ENCODE measurements around the gene LCE7A.

The LCE7A gene

DNA sequence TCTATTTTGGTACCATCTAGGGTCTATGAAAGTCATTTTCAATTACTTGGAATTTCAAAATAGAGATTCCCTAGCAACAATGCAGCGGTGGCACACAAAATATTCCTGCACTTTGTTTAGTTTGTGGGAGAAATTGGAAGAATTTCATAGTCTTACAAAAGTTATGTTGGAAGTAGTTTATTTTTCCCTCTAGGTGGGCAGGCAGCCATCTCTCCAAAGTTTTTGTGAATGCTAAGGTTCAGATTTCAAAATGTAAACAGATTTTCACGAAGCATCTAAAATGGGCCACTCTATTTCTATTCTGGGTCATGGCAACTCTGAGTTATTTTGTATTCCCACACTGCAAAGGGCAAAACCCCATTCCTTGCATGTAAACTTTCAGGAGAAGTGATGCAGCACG, 26.3 kb downstream of the LCE7A start:
- H3K27me3 Mint-ChIP-seq = peaks cover 15 to 22% of the 10 kb centered on the region in 2 donors
- no peaks in the 10 kb centered on the region for H3K9me3 Mint-ChIP-seq
- no peak overlapping the region for H3K4me3 Mint-ChIP-seq
- no peak for DNase-seq
- H3K27ac Mint-ChIP-seq = no peak overlapping the region
- ATAC-seq (replicated peaks) = no peak
- H3K4me1 Mint-ChIP-seq (ENCODE audit: low read depth in 2 of 2) = no peaks in the 10 kb centered on the region
- H3K36me3 Mint-ChIP-seq (ENCODE audit: insufficient read depth) = no peaks in the 10 kb centered on the region

DNA sequence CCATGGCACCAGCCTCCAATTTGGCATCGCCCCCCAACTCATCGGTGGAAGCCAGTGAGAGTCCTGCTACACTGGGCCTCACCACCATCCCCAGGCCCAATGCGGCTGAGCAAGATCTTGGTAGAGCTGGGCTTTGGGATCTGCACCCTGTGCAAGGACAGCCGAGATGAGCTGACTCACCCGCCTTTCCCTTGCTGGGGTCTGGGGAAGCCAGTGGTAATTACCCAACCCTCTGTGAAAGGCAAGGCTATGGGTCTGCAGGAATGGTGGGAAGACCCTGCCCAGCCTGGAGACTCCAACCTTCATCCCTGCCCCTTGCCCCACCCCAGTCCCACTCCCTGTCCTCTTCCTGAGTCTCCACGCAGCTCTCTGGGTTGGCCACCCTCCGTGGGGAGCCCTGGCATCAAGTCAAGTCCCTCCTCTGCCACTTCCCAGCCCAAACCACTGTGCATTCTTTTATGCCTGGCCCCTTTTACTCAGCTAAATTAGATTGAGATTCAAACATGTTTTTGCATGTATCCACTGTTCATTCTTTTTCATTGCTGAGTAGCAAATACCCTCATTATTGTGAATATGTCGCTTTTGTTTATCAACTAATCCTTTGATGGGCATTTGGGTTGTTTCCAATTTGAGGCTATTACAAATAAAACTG, 27.1 kb downstream of the LCE7A start:
- H3K4me1 Mint-ChIP-seq (ENCODE audit: low read depth in 2 of 2) = no peaks in the 10 kb centered on the region
- no peak for ATAC-seq (replicated peaks)
- no peaks in the 10 kb centered on the region for H3K36me3 Mint-ChIP-seq (ENCODE audit: insufficient read depth)

DNA sequence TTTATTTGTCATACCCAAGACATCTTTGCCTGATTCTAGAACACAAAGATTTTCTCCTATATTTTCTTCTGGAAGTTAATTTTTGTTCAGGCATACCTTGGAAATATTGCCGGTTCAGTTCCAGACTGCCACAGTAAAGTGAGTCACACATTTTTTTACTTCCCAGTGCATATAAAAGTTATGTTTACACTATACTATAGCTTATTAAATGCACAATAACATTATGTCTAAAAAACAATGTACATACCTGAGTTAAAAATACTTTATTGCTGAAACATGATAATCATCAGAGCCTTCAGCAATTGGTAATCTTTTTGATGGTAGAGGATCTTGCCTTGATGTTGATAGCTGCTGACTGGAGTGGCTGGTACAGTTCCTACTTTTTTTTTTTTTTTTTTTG, 28.3 kb downstream of the LCE7A start:
- peaks cover 15 to 22% of the 10 kb centered on the region in 2 donors for H3K27me3 Mint-ChIP-seq
- H3K9me3 Mint-ChIP-seq = no peaks in the 10 kb centered on the region
- no peak overlapping the region for H3K4me3 Mint-ChIP-seq
- no peaks in the 10 kb centered on the region for H3K4me1 Mint-ChIP-seq (ENCODE audit: low read depth in 2 of 2)
- ATAC-seq (replicated peaks) (no peak), DNase-seq (no peak)
- H3K36me3 Mint-ChIP-seq (ENCODE audit: insufficient read depth) = no peaks in the 10 kb centered on the region
- H3K27ac Mint-ChIP-seq = no peak overlapping the region

More for the DNA sequence above, 27.1 kb downstream of the LCE7A start:
- H3K27me3 Mint-ChIP-seq = peaks cover 15 to 22% of the 10 kb centered on the region in 2 donors
- no peak for DNase-seq
- H3K9me3 Mint-ChIP-seq = no peaks in the 10 kb centered on the region
- H3K27ac Mint-ChIP-seq = no peak overlapping the region
- H3K4me3 Mint-ChIP-seq = no peak overlapping the region

DNA sequence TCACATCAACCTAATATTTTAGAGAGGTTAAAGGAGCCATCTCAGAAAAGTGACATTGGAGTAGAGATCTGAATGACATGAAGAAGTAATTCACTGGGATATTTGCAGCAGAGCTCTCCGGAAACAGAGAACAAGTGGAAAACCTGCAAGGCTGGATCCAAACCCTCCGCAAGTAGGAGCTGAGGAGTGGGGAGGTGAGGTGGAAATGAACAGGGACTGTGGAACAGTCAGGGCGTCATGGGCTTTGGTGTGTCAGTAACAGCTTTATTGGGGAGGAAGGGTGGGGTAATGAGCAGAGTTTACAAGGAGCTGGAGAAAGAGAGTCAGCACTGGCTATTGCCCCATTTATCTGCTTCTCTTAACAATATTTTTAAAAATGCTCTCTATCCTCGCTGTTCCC, 39.2 kb downstream of the LCE7A start:
- Mint-ChIP-seq H3K27me3 (peaks cover 47 to 62% of the 10 kb centered on the region in 2 donors), H3K36me3 (ENCODE audit: insufficient read depth) (peaks cover 3% of the 10 kb centered on the region), H3K9me3 (no peaks in the 10 kb centered on the region), H3K4me3 (no peak overlapping the region), H3K27ac (no peak overlapping the region), H3K4me1 (ENCODE audit: low read depth in 2 of 2) (no peaks in the 10 kb centered on the region)
- no peak for DNase-seq
- no peak for ATAC-seq (replicated peaks)

DNA sequence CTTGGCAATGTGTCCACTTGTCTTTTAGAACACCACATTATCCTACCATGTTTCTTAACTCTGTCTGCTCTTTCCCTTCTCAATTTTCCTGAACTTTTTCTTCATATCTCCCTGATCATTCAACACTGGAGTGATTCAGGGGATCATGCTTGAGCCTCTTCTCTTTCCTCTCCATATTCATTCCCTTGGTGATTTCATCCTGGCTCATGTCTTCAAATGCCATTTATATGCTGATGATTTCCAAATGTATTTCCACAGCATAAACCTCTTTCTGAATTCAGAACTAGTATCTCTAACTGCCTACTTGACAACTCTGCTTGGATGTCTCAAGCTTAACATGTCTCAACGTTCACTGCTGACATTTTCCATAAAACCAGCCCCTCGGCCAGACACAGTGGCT, 40.1 kb downstream of the LCE7A start:
- Mint-ChIP-seq H3K4me1 (ENCODE audit: low read depth in 2 of 2) (no peaks in the 10 kb centered on the region), H3K27ac (no peak overlapping the region), H3K27me3 (peaks cover 40 to 63% of the 10 kb centered on the region in 2 donors), H3K9me3 (no peaks in the 10 kb centered on the region), H3K4me3 (no peak overlapping the region), H3K36me3 (ENCODE audit: insufficient read depth) (peaks cover 3% of the 10 kb centered on the region)
- DNase-seq = no peak
- no peak for ATAC-seq (replicated peaks)

DNA sequence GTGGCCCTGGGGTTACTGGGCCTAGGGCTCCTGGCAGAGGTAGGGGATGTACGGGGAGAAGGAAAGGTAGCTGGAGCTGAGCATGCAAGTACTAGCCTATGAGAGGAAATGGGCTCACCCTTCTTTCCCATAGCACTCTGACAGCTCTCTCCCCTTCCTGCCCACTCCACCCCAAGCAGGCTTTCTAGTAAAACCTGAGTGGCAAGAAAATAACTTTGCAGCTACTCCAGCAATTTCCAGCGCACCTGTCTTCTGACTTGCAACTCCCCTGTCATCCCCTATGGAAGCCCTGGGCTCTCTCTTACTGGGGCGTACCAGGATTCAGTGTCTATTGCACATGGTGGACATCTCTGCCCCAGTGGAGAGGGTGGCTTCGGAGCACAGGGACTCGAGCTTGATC, 41.8 kb downstream of the LCE7A start:
- Mint-ChIP-seq H3K4me3 (no peak overlapping the region), H3K27ac (no peak overlapping the region), H3K27me3 (peaks cover 40 to 66% of the 10 kb centered on the region in 2 donors), H3K36me3 (ENCODE audit: insufficient read depth) (peaks cover 3% of the 10 kb centered on the region), H3K4me1 (ENCODE audit: low read depth in 2 of 2) (no peaks in the 10 kb centered on the region), H3K9me3 (no peaks in the 10 kb centered on the region)
- DNase-seq (no peak), ATAC-seq (replicated peaks) (no peak)

DNA sequence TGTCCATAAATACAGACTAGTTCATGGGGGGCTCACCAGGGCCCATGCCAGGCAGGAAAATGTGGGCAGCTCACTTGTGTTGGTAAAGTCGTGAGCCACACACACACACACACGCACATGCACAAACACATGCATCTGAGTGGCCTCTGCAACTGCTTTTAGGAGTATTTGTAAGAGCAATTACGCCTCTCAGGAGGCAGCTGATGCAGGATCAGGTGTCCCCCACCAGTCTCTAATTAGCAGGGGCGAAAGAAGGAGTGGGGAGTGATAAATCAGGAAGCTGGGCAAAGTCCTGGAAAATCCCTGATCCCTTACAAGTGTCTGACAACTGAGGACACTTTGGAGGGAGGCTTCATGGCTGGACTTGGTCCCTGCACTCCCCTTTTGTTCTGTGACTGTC, 42.8 kb downstream of the LCE7A start:
- Mint-ChIP-seq H3K27me3 (peaks cover 34 to 66% of the 10 kb centered on the region in 2 donors), H3K9me3 (no peaks in the 10 kb centered on the region), H3K36me3 (ENCODE audit: insufficient read depth) (peaks cover 3% of the 10 kb centered on the region), H3K4me3 (no peak overlapping the region), H3K27ac (no peak overlapping the region), H3K4me1 (ENCODE audit: low read depth in 2 of 2) (no peaks in the 10 kb centered on the region)
- no peak for ATAC-seq (replicated peaks)
- no peak for DNase-seq

DNA sequence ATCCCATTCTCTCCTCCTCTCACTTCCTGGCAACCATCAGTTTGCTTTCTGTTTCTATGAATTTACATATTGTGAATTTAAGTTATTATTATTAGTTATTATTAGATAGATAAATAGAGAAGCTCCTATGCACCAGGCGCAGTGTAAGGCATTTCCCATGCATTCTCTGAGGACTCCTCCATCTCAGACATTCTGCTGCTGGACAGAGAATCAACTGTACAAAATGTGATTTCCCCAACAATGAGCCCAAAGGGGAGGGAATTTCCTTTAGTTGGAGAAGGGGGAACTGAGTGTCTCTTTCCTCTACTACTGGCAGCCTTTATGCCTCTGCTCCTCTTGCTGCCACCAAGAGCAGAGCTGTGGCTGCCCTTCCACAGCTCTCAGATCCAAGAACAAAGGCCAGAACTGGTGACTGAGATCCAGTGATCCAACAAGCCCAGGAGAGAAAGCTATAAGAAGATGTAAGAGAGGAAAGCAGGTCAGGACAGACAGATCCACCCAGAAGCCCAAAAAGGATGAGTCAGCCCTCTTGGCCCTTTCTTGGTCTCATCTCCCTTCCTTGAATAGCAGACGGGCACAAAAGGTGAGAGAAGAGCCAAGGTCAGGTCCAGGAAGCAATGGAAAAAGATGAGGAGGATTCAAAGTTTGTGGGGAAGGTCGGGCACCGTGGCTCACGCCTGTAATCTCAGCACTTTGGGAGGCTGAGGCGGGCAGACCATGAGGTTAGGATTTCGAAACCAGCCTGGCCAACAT, 45.1 kb downstream of the LCE7A start:
- Mint-ChIP-seq H3K9me3 (peaks cover under 1 to 3% of the 10 kb centered on the region in 2 donors), H3K4me3 (no peak overlapping the region), H3K36me3 (ENCODE audit: insufficient read depth) (peaks cover 5% of the 10 kb centered on the region), H3K4me1 (ENCODE audit: low read depth in 2 of 2) (no peaks in the 10 kb centered on the region), H3K27me3 (peaks cover 36 to 80% of the 10 kb centered on the region in 2 donors), H3K27ac (no peak overlapping the region)
- ATAC-seq (replicated peaks) (no peak), DNase-seq (no peak)

DNA sequence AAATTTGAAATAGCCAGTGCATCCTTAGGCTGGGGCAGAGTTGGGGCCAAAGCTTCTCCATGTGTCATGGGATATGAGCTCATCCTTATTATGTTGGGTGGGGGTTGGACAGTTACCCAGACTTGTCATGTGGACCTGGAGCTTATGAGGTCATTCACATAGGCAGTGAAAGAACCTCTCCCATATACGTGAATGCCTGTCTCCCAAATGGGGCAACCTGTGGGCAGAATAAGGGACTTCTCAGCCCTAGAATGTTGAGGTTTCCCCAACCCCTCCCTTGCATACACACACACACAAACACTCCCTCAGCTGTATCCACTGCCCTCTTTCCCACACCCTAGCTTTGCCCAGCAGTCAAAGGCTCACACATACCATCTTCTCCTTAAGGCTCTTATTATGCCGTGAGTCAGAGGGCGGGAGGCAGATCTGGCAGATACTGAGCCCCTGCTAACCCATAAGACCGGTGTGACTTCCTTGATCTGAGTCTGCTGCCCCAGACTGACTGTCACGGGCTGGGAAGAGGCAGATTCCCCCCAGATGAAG, 46.3 kb downstream of the LCE7A start:
- Mint-ChIP-seq H3K27ac (peak overlapping the region in 1 of 2 donors; percentile 63), H3K4me3 (peak overlapping the region; percentile 21 to 28), H3K36me3 (ENCODE audit: insufficient read depth) (peaks cover 3% of the 10 kb centered on the region), H3K4me1 (ENCODE audit: low read depth in 2 of 2) (no peaks in the 10 kb centered on the region), H3K27me3 (peaks cover 29 to 78% of the 10 kb centered on the region in 2 donors), H3K9me3 (peaks cover 4 to 7% of the 10 kb centered on the region in 2 donors)
- peak; percentile 82 for ATAC-seq (replicated peaks)
- no peak for DNase-seq

DNA sequence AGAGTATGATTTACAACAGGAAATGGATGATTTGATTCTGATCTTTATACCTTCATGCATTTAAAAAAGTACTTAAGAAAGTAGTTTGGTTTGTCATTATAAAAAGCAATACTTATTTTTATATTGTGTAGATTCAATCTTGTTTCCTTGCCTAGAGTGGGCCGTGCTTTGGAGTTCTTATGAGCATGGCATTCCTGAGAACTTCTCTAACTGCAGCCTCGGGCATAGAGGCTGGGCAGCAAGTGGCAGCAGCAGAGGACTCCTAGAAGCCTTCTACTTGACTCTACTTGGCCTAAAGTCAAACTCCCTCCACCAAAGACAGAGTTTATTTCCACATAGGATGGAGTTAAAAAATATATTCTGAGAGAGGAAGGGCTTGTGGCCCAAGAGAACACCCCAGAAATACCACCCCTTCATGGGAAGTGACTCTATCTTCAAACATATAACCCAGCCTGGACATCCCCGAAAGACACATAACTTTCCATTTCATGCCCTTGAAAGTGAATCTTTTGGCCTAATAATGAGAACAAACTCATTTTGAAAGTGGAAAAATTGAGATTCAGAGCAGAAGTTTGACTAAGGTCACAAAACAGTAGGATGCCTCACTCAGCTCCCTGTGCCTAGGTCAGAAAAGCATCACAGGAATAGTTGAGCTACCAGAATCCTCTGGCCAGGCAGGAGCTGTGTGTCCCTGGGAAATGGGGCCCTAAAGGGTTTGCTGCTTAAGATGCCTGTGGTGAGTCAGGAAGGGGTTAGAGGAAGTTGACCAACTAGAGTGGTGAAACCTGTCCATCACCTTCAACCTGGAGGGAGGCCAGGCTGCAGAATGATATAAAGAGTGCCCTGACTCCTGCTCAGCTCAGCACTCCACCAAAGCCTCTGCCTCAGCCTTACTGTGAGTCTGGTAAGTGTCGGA, 48.1 kb downstream of the LCE7A start, which contains the start of gene IVL:
Gene IVL, plus strand, starts transcription at position 861 of the 916 bp plus-strand sequence. CDS start 1,252 bp downstream, outside the sequence.
- Mint-ChIP-seq H3K9me3 (peaks cover 6 to 7% of the 10 kb centered on the region in 2 donors), H3K4me3 (no peak within 1 kb of the TSS), H3K27ac (peak within 1 kb of the TSS in 1 of 2 donors; percentile 63), H3K4me1 (ENCODE audit: low read depth in 2 of 2) (peaks cover 0 to 1% of the 10 kb centered on the region in 2 donors), H3K36me3 (ENCODE audit: insufficient read depth) (peaks cover 2% of the 10 kb centered on the region), H3K27me3 (peaks cover 28 to 90% of the 10 kb centered on the region in 2 donors)
- DNase-seq (no peak), ATAC-seq (replicated peaks) (no peak)

DNA sequence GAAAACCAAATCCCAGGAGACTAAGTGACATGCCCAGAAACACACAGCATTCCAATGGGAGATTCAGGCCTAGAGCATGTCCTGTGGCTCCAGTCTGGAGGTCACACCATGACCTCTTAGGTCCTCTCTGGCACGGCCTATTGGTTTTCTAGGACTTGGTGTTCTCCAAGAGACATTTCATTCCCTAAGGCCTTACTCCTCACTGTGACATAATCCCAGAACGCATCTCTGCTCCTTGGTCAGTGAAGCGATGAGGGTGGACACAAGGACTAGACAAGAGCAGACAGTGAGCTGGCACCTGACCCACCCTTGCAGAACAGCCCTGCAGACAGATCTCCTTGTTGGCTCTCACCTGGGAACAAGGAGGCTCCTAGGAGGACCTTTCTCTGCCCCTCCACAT, 49.4 kb downstream of the LCE7A start:
- Mint-ChIP-seq H3K4me3 (no peak overlapping the region), H3K27ac (no peak overlapping the region), H3K4me1 (ENCODE audit: low read depth in 2 of 2) (peaks cover 0 to 1% of the 10 kb centered on the region in 2 donors), H3K27me3 (peaks cover 28 to 84% of the 10 kb centered on the region in 2 donors), H3K9me3 (peaks cover 6 to 7% of the 10 kb centered on the region in 2 donors), H3K36me3 (ENCODE audit: insufficient read depth) (peaks cover 2% of the 10 kb centered on the region)
- ATAC-seq (replicated peaks) (no peak), DNase-seq (no peak)

Measured in effector memory CD8-positive, alpha-beta T cell (primary cell).